Activated CD4-positive, alpha-beta T cell treated with anti-CD3 and anti-CD28 coated beads for 24 hours (primary cell): ENCODE results near the gene LRTM2.

Source experiments
- DNase-seq, 2 donors: peaks; one replicate each; pipeline ENCODE4 v3.0.0-alpha.2; 2020; ENCODE audit warnings: low read depth in 2 of 2

Gene LRTM2

DNA sequence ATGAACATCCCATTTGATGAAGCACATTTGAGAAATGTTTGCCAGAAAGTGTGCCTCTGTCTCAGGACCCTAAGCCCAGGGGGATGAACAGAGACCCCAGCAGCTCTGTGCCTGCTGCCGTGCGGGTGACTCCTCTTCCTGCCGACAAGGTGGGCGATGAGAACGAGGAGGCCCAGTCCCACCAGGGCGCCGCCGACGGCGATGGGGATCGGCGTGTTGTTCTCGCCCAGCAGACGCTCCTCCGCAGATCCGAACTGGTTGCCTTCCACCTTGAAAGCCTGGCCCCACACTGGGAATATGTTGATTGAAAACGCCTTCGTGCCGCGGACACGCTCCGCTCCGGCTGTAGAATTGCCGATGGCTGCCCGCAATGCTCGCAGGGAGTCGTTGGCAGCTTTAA is 44.1 kb downstream of the LRTM2 start:
- DNase-seq, result no peak

DNA sequence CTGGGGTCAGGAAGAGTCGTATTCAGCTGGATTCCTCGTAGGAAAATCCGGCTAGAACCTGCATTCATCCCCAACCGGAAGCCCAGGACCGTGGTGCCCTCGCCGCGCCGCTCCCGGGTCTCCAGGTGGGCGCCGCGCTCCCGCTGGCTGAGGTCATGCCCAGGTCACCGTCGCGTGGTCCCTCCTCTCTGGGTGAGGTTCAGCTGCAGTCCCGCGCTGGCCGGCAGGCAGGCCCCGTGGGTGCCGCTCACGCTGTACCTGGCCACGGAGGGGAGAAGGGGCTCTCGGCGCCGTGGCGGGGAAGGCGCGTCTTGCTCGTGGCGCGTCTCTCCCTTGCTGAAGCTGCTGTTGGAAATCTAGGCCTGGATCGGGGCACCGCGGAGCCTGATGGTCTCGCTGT is 44.5 kb downstream of the LRTM2 start:
- no peak for DNase-seq

DNA sequence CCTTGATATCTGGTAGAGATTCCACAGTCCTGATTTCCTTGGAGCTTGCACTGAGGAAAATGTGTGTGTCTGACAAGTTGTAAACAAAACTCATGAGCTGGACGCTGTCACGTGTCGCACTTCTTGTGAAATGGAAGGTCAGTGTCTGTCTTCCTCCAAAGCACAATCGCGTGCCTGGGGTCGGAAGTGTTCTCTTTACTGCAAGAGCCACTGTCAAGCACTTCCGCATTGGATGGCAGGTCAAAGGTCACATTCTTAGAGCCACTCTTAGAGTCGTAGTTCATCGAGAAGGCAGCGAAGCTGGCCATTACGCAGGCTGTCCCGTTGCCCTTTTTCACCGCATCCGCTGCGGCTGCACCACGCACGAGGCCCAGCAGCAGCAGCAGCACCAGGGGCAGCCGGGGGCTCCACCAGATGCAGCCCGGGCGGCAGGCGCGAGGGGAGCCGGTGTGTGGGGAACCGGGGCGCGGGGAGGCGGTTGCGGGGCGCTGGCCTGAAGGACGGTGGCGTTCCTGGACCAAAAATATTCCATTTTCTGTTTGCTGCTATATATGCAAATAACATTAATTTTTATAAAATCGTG is 45.0 kb downstream of the LRTM2 start:
- DNase-seq, result no peak

DNA sequence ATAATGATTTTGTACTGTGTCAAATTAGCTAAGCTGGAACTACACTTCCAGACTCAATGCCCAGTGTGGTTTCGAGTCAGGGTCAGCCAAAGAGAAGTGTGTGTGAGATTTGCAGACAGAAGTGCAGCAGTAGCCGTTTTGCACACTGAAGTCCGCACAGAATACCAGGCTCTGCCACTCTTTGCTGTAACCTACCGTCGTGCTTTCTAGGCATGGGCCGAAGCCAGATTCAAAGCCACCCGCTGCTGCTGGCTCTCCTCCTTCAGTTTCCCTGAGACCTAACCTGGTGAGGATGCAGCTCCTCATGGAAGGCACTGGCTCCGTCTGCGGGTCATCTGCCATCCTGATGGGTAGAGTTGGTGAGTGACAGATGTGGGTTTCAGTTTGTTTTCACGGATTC is 48.8 kb downstream of the LRTM2 start:
- no peak for DNase-seq

DNA sequence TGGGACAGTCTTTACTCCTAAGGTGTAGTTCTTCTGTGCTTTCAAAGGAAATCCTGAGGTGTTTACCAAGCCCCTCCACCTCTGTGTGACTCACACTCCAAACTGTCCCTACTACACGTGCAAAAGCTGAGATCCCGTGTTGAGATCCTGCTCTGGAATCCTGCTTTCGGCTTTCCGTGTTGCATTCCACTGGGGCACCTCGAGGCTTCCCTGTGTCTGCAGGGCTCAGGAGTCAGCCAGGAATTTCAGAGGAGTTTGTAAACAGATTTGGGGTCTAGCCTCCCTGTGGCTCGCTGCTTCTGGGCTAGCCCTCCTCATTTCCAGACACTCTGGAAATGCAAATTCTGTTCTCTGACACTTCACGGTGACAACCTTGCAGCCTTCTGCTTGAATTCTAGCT is 49.7 kb downstream of the LRTM2 start:
- DNase-seq, result no peak

DNA sequence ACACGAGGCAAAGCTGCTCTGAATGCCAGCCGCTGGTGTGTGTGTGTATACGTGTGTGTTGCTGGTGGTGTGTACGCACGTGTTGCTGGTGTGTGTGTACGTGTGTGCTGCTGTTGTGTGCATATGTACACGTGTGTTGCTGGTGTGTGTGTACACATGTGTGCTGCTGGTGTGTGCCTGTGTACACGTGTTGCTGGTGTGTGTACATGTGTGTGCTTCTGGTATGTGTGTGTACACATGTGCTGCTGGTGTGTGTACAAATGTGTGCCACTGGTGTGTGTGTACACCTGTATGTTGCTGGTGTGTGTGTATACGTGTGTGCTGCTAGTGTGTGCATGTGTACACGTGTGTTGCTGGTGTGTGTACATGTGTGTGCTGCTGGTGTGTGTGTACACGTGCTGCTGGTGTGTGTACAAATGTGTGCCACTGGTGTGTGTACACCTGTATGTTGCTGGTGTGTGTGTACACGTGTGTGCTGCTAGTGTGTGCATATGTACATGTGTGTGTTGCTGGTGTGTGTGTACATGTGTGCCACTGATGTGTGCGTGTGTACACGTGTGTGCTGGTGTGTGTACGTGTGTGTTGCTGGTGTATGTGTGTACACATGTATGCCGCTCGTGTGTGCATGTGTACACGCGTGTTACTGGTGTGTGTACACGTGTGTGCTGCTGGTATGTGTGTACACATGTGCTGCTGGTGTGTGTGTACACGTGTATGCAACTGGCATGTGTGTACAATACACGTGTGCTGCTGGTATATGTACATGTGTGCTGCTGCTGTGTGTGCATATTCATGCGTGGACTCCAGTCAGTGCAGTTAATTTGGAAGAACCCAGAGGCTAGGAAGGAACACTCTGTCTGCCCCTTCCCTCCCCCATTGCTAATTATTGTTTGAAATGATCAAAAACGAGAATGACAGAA is 50.9 kb downstream of the LRTM2 start:
- DNase-seq, result no peak

DNA sequence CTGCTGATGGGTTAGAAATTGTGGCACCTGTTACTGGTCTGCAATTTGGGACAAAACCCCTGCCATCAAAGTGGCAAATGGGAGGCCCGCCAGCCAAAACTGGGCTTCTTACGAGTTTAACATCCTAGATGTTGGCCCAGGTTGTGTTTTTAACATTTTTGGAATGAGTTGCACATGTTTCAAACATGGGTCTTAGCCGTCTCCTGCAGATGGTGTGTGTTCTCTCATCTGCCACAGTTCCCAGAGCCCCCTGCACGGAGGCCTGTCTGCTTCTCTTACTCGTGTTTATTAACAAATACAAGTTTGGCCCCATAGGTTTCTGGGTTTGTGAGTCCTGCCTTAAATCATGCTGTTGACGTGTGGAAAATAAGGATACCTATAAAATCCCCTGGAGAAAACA is 51.6 kb downstream of the LRTM2 start:
- DNase-seq, result no peak

DNA sequence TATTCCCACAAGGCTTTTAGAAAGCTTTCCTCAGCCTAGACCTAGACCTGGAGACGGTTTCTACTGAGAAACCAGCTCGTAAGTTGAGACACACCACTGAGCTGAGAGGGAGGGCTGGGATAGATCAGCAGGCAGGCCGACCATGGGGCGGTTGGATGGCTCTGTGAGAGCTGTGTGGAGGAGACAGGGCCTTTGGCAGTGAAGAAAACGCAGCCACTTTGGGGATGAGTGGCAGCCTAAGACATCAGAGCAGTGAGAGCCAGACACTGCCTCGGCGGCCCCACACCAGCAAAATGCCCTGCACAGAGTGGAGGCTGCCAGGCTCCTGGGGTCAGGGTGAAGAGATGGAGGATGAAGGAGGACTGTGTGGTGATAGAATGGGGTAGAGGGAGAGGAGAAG is 52.1 kb downstream of the LRTM2 start:
- no peak for DNase-seq

DNA sequence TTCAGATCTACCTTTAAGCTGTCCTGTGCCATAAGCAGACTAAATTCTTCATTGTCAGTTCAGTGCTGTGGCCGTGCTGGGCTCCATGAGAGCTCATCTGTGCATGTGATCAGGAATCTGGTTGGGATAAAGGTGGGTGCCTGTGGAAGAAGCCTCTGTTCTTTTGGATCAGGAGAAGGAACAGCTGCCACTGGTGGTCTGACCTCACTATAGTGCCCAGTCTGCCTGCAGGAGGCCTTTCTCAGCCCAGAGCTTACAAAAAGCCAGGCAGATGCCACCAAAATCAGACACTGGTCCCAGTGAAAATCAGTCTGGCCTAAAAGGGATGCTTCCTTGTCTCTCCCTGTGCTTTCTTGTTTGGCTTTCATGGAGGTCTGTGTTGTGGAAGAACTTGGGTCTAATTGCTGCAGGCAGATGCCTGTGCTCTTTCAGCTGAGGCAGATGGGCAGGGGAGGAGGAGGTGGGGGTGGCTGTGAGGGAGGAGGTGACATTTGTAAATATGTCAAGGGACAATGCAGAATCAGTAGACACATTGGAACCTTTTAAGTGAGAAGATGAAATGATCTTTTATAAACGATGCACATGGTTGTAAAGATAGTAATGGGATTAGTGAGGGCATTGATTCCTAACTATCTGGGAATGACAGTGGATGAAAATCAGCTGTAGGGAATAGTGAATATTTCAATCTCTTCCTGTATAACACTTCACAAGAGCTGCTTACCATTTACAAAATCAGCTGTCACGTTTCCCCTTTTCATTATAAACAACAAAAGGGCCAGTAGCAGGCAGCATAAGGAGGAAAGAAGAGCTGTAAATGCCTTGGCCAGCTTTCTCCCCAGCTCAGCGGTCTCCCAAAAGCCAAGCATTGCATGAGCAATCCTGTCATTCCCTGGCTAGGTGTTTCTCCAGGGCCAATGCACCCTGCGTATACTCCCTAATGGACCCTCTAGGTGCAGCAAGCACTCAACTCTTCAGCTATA is 53.5 kb downstream of the LRTM2 start:
- DNase-seq, result no peak

DNA sequence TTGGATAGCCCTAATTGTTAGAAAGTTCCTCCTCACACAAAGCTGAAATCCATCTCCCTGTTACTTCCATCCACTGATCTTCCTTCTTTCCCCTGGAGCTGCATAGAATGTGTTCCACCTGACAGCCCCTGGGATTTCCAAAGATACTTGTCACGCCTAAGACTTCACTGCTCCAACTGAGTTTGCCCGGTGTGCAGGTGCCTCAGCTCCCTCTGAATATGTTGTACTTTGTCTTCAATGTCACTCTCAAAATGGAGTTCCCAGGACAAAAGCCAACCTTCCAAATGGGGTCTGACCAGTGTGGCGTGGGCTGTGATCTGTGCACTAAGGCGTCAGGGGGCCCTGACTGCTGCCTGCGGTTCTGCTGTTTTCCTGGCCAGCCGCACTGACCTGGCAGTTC is 55.2 kb downstream of the LRTM2 start:
- DNase-seq, result no peak

DNA sequence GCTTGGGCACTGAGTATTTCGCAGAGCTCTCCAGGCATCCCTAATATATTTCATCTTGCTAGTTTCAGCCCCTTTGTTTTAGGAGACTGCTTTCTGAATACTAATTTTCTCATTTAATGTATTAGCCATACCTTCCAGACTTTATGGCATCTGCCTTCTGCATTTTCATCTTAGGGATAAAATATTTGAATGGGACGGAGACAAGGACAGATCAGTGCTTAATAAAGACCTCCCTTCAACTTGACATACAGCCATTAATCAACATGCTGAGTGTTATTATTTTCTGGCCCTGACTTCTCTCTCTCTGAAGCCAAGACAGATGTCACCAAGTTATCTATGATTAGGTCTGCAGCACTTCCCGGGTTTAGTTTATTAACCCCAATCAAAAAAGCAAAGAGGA is 55.7 kb downstream of the LRTM2 start:
- DNase-seq, result no peak

DNA sequence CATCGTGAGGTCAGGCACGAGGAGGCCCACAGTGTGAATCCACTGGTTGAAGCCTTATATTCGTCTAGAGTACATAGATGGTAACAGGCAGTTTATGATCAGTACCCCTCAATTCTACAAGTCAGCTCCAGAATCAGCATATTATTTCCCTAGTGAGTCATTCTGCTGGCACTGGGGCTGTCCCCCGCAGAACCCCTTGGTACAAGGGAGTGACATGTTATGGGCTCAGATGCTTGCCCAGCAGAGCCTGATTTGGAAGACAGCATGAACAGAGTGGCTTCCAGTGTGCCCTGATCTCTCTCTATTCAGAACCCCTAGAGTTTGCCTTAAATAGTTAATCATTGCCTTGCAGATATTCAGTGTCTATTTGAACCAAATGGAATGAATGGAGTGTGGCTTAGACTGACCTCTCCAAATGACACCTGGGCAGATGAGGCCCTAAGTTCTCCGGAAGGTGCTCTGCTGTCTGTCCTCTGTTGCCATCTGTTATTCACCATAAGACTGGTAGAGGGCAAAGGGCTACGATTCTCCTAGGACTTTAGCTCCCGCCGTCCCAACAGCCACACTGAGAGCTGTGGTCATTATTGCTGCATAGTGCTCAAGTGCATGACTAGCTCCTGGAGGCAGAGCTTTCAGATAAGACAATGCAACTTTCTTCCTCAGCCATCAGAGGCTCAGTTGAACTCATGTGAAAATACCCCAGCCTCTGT is 57.0 kb downstream of the LRTM2 start:
- DNase-seq, result no peak

DNA sequence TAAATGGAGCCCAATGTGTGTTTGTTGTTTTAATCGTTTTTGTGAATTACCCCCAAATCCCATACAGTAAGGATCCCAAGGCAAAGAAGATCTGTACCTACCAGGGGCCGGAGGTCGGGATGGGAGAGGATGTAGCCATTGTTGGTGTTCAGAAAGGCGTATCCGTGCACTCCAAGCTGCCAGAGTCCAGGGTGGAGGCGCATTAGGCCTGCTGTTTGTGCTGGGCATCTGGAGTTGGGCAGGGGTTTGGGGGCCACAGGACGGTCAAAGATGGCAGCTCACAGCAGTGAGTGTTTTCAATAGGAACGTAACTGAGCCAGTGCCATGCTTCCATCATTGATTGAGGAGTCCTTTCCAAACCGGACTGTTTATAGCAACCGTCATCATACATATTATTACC is 57.8 kb downstream of the LRTM2 start:
- no peak for DNase-seq

DNA sequence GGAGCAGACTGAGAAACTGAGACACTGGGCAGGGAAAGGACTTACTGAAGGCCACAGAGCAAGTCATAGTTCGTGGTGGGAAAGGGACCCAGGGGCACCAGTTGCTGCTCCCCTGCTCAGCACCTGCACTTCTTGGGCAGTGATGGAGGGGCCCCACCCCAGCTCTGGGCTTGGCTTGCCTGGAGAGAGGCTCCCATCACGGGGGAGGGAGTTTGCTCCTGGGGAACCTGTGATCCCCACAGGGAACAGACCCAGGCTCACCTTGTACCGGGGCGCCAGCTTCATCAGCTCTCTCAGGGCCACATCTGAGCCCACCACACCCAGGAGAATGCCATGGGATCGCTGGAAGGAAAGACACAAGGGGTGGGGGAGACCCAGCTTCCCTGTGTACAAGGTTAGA is 58.3 kb downstream of the LRTM2 start:
- no peak for DNase-seq

DNA sequence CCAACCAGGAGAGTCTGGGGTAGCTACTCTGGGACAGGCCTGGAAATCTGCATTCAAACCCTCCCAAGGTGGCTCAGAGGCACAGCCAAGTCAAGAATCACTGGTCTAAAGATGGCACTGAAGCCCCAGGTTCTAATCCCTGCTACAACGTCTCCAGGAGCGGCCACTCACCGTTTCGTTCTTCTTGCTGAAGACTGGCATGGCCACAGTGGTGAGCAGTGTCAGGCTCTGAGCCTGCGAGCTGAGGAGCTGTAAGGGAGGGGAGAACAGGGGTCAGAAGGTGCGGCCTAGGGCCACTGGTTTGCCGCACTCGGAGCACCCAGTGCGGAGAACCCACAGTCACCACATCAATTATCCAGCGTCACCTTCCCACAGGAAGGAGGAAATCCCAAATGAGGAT is 59.3 kb downstream of the LRTM2 start:
- DNase-seq, result no peak

DNA sequence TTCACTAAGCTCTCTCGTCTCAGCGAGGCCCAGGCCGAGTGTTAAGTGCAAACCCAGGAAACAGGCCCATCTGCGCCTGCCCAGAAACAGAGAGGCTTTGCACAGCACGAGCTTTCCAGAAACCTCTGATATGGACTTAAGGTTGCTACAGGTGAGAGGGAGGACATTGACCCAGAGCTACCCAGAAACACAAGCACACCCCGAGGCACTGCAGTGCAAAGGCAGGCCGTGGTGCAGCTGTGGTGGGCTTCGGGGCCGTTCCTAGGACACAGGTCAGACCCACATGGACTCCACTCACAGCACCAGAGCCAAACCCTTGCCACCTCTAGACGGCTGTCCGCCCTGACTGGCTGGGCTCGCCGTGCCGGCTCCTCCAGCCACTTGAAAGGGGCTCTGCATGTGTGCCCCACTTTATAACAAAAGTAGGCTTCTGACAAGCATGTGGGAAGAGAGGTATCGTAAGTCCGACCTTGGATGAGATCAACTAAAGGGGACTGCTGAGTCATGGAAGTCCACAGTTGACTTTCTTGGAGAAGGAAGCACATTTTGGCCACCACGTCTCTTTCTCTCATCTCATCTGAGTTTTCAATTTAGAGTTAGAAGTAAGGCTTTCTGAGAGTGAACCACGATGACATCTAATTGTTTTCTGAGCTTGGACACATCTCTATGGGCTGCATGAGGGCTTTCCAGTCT is 59.9 kb downstream of the LRTM2 start:
- DNase-seq, result no peak

DNA sequence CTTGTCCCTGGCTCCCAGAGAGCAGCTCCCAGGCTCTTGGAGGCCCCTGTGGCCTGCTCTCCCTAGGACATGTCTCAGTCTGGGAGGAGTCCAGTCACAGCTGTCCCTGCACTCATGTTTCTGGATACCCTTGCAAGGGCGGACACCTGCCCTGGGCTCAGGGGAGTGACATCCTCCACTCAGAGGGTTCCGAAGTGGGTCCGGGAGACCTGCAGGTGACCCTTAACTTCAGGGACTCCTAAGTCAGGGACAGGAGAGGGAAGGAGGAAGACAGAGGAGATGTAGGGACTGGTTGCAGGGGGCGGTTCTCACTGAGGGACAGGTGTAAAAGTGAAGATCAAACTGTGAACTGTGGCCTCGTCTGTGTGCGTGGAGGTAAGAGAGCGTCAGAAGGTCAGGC is 60.5 kb downstream of the LRTM2 start:
- DNase-seq, result no peak

DNA sequence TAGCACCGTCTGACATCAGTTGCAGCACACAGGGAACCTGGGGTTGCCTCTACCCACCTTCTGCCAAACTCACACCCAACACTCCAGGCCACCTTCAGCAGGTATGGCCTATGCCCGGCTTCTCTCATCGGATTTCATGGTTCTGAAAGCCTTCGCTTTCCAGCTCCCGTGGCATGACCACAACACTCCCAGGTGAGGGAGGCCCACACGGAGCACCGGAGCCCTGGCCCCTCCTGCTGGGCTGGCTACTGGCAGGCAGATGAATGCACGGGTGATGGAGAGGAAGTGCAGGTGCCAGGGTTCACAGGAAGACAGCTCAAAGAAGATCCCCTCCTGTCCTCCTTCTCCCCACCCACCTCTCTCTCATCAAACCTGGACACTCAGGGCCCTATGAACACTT is 60.9 kb downstream of the LRTM2 start:
- no peak for DNase-seq

DNA sequence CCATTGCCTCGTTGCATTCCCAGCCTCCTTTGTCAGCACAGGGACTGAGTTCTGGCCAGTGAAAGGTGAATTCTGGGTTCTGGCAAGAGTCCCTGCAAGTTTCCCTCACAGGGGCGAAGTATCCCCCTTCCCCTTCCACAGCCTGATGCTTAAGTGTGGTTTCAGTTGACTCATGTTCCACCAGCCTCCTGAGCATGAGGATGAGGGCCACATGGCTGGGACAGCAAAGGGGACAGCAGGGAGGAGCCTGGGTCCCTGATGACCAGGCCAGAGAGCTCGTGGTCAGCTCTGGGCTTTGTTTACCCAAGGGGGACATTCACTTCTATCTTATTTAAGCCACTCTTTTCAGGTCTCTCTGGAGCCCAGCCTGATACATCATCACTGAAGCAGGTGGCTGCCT is 61.6 kb downstream of the LRTM2 start:
- no peak for DNase-seq

DNA sequence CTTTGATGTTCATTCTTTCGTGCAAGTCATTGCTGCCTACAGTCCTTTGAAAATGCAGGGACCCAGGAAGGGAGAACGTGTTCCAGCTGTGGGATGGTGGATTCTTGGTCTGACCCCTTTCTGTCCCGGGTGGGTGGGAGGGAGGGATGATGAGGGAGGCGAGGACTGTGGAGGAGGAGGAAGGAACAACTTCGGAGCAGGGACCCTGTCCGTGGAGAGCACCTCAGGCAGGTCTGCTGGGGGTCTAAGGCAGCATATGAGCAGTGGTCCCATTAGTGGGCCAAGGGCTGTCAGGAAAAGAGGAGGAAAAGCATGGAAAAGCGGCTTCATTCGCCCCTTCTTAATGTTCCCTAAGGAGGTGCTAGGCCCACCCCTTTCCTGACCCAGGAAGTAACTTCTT is 62.0 kb downstream of the LRTM2 start:
- no peak for DNase-seq

DNA sequence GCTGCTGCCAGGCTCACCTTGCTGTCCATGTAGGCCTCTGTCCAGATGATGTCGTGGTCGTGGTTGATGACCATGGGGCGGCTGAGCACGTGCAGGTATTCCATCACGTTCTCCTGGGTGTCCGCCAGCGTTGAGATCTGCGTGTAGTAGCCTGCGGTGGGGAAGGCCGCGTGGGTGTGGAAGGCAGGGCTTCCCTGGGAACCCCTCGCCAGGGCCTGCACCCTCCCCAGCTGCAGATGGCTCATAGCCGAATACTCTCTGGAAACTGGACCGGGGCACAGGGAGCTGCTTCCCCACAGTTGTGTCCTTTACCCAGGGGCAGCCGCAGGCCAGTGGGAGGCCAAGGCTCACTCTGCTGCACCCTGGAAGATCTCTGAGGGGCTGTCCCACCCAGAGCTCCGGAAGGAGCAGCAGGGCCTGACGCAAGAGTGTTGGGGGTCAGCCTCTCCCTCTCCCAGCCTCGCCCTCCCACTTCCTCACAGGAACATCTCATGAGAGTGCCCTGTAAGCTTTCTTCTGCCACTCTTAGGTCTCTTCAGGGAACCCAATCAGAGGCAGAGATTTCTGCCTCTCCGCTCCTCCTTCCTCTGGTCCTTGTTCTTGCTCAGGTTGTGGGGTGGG is 62.6 kb downstream of the LRTM2 start:
- no peak for DNase-seq
